ENCODE data around the gene COL7A1. TPM values are rescaled to one million over a fixed set of nuclear protein-coding genes. Genes with fewer than 3 reads are reported as not detected.

Gene COL7A1
- total and polyA plus RNA-seq, 2 experiments from 2014 or later = 4.0 to 7.9 TPM

- no peak for TF ChIP-seq ZNF462 (CRISPR knock-in tag; IDR thresholded peaks at IDR 0.05)
- no peak for TF ChIP-seq ETS1 (IDR thresholded peaks at IDR 0.05)
- TF ChIP-seq NANOG (IDR thresholded peaks at IDR 0.05; ENCODE audit: borderline replicate concordance) = no peak
These were observed 5.8 kb upstream of the COL7A1 start (continued) for GRCh38 chr3:48600711-48601621.

- H3K4me3 Mint-ChIP-seq = no peak overlapping the region
- no peak overlapping the region for H3K4me2 ChIP-seq
These were observed 4.6 kb upstream of the COL7A1 start for GRCh38 chr3:48599509-48600285.

More at GRCh38 chr3:48599509-48600285, 4.6 kb upstream of the COL7A1 start:
- peaks cover 20% of the 10 kb centered on the region for H3K27me3 Mint-ChIP-seq (ENCODE audit: insufficient read depth, low read depth, poor library complexity)
- no peak overlapping the region for H3K27ac Mint-ChIP-seq
- peaks cover under 1% of the 10 kb centered on the region; the same call in 1 of the 2 replicates for H3K27me3 ChIP-seq (ENCODE audit: insufficient read depth)
- H3F3A ChIP-seq (replicated peaks; ENCODE audit: low read depth) = 0 out of 2 replicates have a peak, but pooled peaks cover 7% of the 10 kb centered on the region
- peaks cover 67% of the 10 kb centered on the region for H3K36me3 Mint-ChIP-seq (ENCODE audit: low read depth)
- peaks cover 8% of the 10 kb centered on the region for H3K4me1 Mint-ChIP-seq
- no peaks in the 10 kb centered on the region for H3K79me2 ChIP-seq (replicated peaks; ENCODE audit: insufficient read depth)
- H3K36me3 ChIP-seq (ENCODE audit: insufficient read depth) = peaks cover 16% of the 10 kb centered on the region
- H3K4me1 ChIP-seq (ENCODE audit: insufficient read depth) = peaks cover 11% of the 10 kb centered on the region; the same call in 1 of the 2 replicates
- no peak overlapping the region for H2AFZ ChIP-seq
- peaks cover 7% of the 10 kb centered on the region for H4K20me1 ChIP-seq (replicated peaks; ENCODE audit: insufficient read depth)
- no peak for TF ChIP-seq POLR2AphosphoS5 (IDR thresholded peaks at IDR 0.05; ENCODE audit: low read depth)
- TF ChIP-seq CTCF (conservative IDR thresholded peaks at IDR 0.05; ENCODE audit: low read depth in 2 of 2) = no peak
- no peak for TF ChIP-seq EZH2phosphoT487 (IDR thresholded peaks at IDR 0.05; ENCODE audit: unreplicated experiment)
- no peak for TF ChIP-seq ETS1 (IDR thresholded peaks at IDR 0.05)
- no peak for TF ChIP-seq EZH2 (IDR thresholded peaks at IDR 0.05; ENCODE audit: low read depth, unreplicated experiment)
- TF ChIP-seq ZNF331 (CRISPR knock-in tag; IDR thresholded peaks at IDR 0.05; ENCODE audit: low read depth) = no peak
- DNase-seq (ENCODE audit: low spot score) = no peak
- H3K9me3 Mint-ChIP-seq = no peaks in the 10 kb centered on the region
- ATAC-seq = no peak
- no peaks in the 10 kb centered on the region for H3K9me2 ChIP-seq (ENCODE audit: insufficient read depth)
- no peak overlapping the region for H3K4me3 ChIP-seq
- no peak overlapping the region for H3K27ac ChIP-seq (ENCODE audit: low read depth)
